Measurements from ENCODE around the gene KXD1.
A peak's percentile ranks its signal among the peaks of the same experiment; 100 is the strongest.

KXD1 gene

DNA sequence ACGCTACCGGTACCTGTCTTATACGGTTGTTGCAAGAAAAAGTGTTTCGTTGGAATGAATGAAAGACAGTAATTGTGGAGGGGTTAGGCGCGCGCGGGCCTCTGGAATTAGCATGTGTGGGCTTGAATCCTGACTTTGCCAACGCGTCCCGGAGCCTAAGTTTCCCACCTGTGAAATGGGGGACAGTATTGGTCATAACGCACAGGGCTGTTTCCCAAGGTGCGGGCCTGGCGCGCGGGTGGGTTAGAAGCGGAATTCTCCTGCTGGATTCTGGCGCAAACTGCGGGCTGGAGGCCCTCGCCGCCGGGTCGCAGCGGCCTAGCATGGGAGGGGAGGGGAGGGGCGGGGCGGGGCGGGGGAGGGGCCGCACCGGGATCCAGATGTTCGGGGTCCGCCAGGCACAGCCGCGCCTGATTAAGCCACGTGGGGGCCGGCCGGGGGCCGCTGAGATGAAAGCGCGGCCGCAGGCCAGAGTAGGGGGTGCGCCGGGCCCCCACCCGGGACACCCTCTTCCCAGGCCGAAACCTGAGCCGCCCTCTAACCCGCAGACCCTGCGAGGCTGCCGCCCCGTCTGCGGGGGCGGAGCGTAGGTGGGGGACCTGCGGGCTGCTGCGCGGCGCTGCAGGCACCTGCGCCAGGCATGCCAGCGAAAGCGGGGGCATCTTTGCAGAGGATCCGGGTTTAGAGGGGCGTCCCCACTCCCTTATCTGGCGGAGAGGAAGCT is 53.8 kb downstream of the KXD1 start:
- Histone ChIP-seq H2BK12ac (ENCODE audit: low read length) (peak overlapping the region; percentile 41), H3K27me3 (ENCODE audit: control insufficient read depth in 3 of 3, insufficient read depth in 3 of 3, low read depth in 1 of 3, low read length in 3 of 3) (peaks cover 60 to 87% (median 79%) of the 10 kb centered on the region in 3 experiments), H4K8ac (ENCODE audit: low read depth, low read length) (no peak overlapping the region), H2BK120ac (ENCODE audit: low read depth, low read length) (no peak overlapping the region), H3K9me3 (replicated peaks in 1 of 2; ENCODE audit: control insufficient read depth in 2 of 2, insufficient read depth in 1 of 2, low read depth in 1 of 2, low read length in 2 of 2) (no peaks in the 10 kb centered on the region), H3K79me1 (ENCODE audit: low read depth, low read length) (no peaks in the 10 kb centered on the region), H3K9ac (ENCODE audit: low read depth, low read length, poor library complexity) (no peak overlapping the region), H3K36me3 (replicated peaks in 1 of 2; ENCODE audit: control insufficient read depth in 2 of 2, insufficient read depth in 2 of 2, low read length in 2 of 2) (no peaks in the 10 kb centered on the region), H3K23ac (ENCODE audit: low read depth, low read length, poor library complexity) (peak overlapping the region; percentile 73), H2BK5ac (ENCODE audit: low read length) (peak overlapping the region; percentile 42), H3K4me3 (ENCODE audit: low read length in 2 of 2) (peak overlapping the region in 1 of 2 donors; percentile 9), H2AFZ (ENCODE audit: low read length) (peak overlapping the region; percentile 59), H3K4ac (ENCODE audit: low read length) (no peak overlapping the region), H4K91ac (ENCODE audit: low read depth, low read length, poor library complexity) (no peak overlapping the region), H3K14ac (ENCODE audit: low read length) (no peak overlapping the region), H3K4me2 (ENCODE audit: insufficient read depth, low read length, poor library complexity, severe bottlenecking) (peak overlapping the region; percentile 96), H2AK5ac (ENCODE audit: low read depth, low read length) (peak overlapping the region; percentile 98), H3K27ac (replicated peaks; ENCODE audit: low read length) (no peak overlapping the region), H3K4me1 (ENCODE audit: control insufficient read depth in 2 of 2, insufficient read depth in 1 of 2, low read depth in 1 of 2, low read length in 2 of 2) (peaks cover 21 to 38% of the 10 kb centered on the region in 2 donors), H3K18ac (ENCODE audit: low read length) (peak overlapping the region; percentile 83), H2BK15ac (ENCODE audit: low read length) (peak overlapping the region; percentile 89)
- WGBS, 2 donors (ENCODE audit: extremely low coverage in 2 of 2, insufficient read length in 2 of 2, insufficient replicate concordance in 1 of 2), result no CpG with 5 or more reads among the region's 62 CpGs
- no peak for DNase-seq (ENCODE audit: low spot score)

DNA sequence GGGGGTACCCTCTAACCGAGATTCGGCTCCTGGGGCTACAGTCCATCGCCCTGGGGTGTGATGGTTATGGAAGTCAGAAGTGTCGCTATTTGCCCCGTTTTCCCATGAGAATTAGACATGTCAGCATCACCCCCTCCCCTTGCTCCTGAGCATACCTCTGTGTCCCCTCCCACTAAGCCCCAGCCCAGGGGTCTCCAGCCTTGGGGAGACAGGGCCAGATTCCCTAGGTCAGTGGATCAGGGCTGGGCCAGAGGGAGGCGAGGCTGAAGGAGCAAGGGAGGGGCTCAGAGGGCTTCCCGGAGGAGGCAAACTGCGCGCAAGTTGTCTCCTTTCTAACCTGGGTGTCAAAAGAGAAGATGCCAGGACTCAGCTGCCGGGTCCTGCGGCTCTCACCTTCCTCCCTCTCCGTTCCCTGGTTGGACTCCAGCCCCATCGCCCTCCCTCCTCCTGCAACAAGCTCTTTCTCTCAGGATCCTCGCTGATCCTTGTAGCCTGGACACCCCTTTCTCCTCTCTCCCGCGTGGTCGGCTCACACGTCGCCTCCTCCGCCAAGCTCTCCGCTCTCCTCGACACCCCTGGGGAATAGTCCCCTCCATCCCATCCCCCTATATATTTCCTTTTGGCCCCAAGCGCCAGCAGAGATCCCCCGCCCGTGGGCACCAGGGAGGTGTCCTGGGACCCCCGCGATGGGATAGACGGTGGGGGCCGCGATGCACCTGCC is 54.5 kb downstream of the KXD1 start:
- peak overlapping the region; percentile 99 for H2AFZ ChIP-seq (ENCODE audit: low read length)
- H3K14ac ChIP-seq (ENCODE audit: low read length), result no peak overlapping the region
- H3K9ac ChIP-seq (ENCODE audit: low read depth, low read length, poor library complexity), result no peak overlapping the region
- no peaks in the 10 kb centered on the region for H3K79me1 ChIP-seq (ENCODE audit: low read depth, low read length)
- H4K91ac ChIP-seq (ENCODE audit: low read depth, low read length, poor library complexity), result no peak overlapping the region
- peak overlapping the region; percentile 96 for H3K4me2 ChIP-seq (ENCODE audit: insufficient read depth, low read length, poor library complexity, severe bottlenecking)
- H3K23ac ChIP-seq (ENCODE audit: low read depth, low read length, poor library complexity), result peak overlapping the region; percentile 73
- DNase-seq (ENCODE audit: low spot score), result no peak
- H2BK5ac ChIP-seq (ENCODE audit: low read length), result peak overlapping the region; percentile 42
- H3K27ac ChIP-seq (replicated peaks; ENCODE audit: low read length), result no peak overlapping the region
- peak overlapping the region; percentile 24 for H2BK120ac ChIP-seq (ENCODE audit: low read depth, low read length)
- H2AK5ac ChIP-seq (ENCODE audit: low read depth, low read length), result peak overlapping the region; percentile 98
- H3K36me3 ChIP-seq (replicated peaks in 1 of 2; ENCODE audit: control insufficient read depth in 2 of 2, insufficient read depth in 2 of 2, low read length in 2 of 2), result no peaks in the 10 kb centered on the region
- H2BK12ac ChIP-seq (ENCODE audit: low read length), result peak overlapping the region; percentile 41
- peak overlapping the region; percentile 89 for H2BK15ac ChIP-seq (ENCODE audit: low read length)
- H3K18ac ChIP-seq (ENCODE audit: low read length), result peak overlapping the region; percentile 97
- no CpG with 5 or more reads among the region's 30 CpGs for WGBS, 2 donors (ENCODE audit: extremely low coverage in 2 of 2, insufficient read length in 2 of 2, insufficient replicate concordance in 1 of 2)
- H3K4ac ChIP-seq (ENCODE audit: low read length), result no peak overlapping the region
- no peak overlapping the region for H4K8ac ChIP-seq (ENCODE audit: low read depth, low read length)
- H3K27me3 ChIP-seq (ENCODE audit: control insufficient read depth in 3 of 3, insufficient read depth in 3 of 3, low read depth in 1 of 3, low read length in 3 of 3), result peaks cover 56 to 79% (median 74%) of the 10 kb centered on the region in 3 experiments
- H3K9me3 ChIP-seq (replicated peaks in 1 of 2; ENCODE audit: control insufficient read depth in 2 of 2, insufficient read depth in 1 of 2, low read depth in 1 of 2, low read length in 2 of 2), result peaks cover 0 to 4% of the 10 kb centered on the region in 2 donors
- H3K4me1 ChIP-seq (ENCODE audit: control insufficient read depth in 2 of 2, insufficient read depth in 1 of 2, low read depth in 1 of 2, low read length in 2 of 2), result peaks cover 21 to 37% of the 10 kb centered on the region in 2 donors
- peak overlapping the region; percentile 48 to 85 for H3K4me3 ChIP-seq (ENCODE audit: low read length in 2 of 2)

DNA sequence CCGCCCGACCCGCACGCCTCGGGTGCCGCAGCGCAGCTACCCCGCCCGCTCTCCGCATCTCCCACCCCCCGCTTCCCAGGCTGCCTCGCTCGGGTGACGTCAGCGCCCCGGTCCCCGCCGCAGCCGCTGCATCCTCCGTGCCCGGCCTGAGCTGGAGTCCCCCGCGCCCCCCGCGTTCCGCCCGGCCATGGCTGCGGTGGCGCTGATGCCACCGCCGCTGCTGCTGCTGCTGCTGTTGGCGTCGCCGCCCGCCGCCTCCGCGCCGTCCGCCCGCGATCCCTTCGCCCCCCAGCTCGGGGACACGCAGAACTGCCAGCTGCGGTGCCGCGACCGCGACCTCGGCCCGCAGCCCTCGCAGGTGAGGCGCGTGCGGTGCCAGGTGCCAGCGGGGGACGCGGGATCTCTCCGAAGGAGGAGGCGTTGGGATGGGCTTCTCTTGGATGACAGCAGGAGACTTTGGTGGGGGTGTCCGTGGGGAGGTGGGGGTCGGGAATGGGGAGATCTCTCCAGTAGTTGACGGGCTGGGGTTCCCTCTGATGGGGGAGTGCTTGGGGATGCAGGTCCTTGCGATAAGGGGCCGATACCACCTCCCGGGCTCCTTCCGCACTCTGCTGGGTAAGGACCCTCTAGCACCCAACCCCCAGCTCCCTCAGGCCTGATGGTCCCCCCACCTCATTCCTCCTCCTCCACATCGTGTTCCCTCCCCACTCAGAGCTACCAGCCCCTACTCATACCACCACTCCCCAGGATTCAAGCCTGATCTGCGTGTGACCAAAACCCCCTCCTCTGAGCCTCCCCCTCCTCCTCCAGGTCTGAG is 55.3 kb downstream of the KXD1 start, which contains the start of gene TMEM59L:
Gene TMEM59L (plus strand): TSS at position 99 of the 817 bp plus-strand sequence. CDS start 89 bp downstream, at position 188.
- DNase-seq (ENCODE audit: low spot score), result no peak
- H4K8ac ChIP-seq (ENCODE audit: low read depth, low read length), result peak within 1 kb of the TSS; percentile 77
- H2BK120ac ChIP-seq (ENCODE audit: low read depth, low read length), result peak within 1 kb of the TSS; percentile 24
- H2AFZ ChIP-seq (ENCODE audit: low read length), result peak within 1 kb of the TSS; percentile 99
- H3K4me3 ChIP-seq (ENCODE audit: low read length in 2 of 2), result peak within 1 kb of the TSS; percentile 48 to 85
- H3K27me3 ChIP-seq (ENCODE audit: control insufficient read depth in 3 of 3, insufficient read depth in 3 of 3, low read depth in 1 of 3, low read length in 3 of 3), result peaks cover 49 to 72% (median 67%) of the 10 kb centered on the region in 3 experiments
- peak within 1 kb of the TSS; percentile 96 for H3K4me2 ChIP-seq (ENCODE audit: insufficient read depth, low read length, poor library complexity, severe bottlenecking)
- H3K9me3 ChIP-seq (replicated peaks in 1 of 2; ENCODE audit: control insufficient read depth in 2 of 2, insufficient read depth in 1 of 2, low read depth in 1 of 2, low read length in 2 of 2), result peaks cover 0 to 10% of the 10 kb centered on the region in 2 donors
- H3K23ac ChIP-seq (ENCODE audit: low read depth, low read length, poor library complexity), result peak within 1 kb of the TSS; percentile 73
- peak within 1 kb of the TSS; percentile 66 for H3K14ac ChIP-seq (ENCODE audit: low read length)
- peak within 1 kb of the TSS; percentile 97 for H3K18ac ChIP-seq (ENCODE audit: low read length)
- H3K36me3 ChIP-seq (replicated peaks in 1 of 2; ENCODE audit: control insufficient read depth in 2 of 2, insufficient read depth in 2 of 2, low read length in 2 of 2), result no peaks in the 10 kb centered on the region
- no peak within 1 kb of the TSS for H4K91ac ChIP-seq (ENCODE audit: low read depth, low read length, poor library complexity)
- no CpG with 5 or more reads among the region's 70 CpGs for WGBS, 2 donors (ENCODE audit: extremely low coverage in 2 of 2, insufficient read length in 2 of 2, insufficient replicate concordance in 1 of 2)
- H3K27ac ChIP-seq (replicated peaks; ENCODE audit: low read length), result no peak within 1 kb of the TSS
- no peak within 1 kb of the TSS for H3K4ac ChIP-seq (ENCODE audit: low read length)
- H3K4me1 ChIP-seq (ENCODE audit: control insufficient read depth in 2 of 2, insufficient read depth in 1 of 2, low read depth in 1 of 2, low read length in 2 of 2), result peaks cover 21 to 33% of the 10 kb centered on the region in 2 donors
- H3K79me1 ChIP-seq (ENCODE audit: low read depth, low read length), result no peaks in the 10 kb centered on the region
- H2BK15ac ChIP-seq (ENCODE audit: low read length), result peak within 1 kb of the TSS; percentile 99
- H3K9ac ChIP-seq (ENCODE audit: low read depth, low read length, poor library complexity), result peak within 1 kb of the TSS; percentile 86
- peak within 1 kb of the TSS; percentile 62 for H2BK5ac ChIP-seq (ENCODE audit: low read length)
- H2BK12ac ChIP-seq (ENCODE audit: low read length), result peak within 1 kb of the TSS; percentile 41
- peak within 1 kb of the TSS; percentile 98 for H2AK5ac ChIP-seq (ENCODE audit: low read depth, low read length)

All from neuronal stem cell (in vitro differentiated cells).